Measurements from ENCODE around the gene VENTX. TPM values are rescaled to one million over a fixed set of nuclear protein-coding genes. Genes with fewer than 3 reads are reported as not detected.
"Not testable (repeated sequence)": the region's sequence is repeated elsewhere in the genome, so short reads cannot be mapped to it uniquely, and the experiment has no call there.

Gene VENTX
- total RNA-seq, 4 donors from 2014 or later: 0.17 to 2.3 (median 0.21) TPM; not detected in 1

DNA sequence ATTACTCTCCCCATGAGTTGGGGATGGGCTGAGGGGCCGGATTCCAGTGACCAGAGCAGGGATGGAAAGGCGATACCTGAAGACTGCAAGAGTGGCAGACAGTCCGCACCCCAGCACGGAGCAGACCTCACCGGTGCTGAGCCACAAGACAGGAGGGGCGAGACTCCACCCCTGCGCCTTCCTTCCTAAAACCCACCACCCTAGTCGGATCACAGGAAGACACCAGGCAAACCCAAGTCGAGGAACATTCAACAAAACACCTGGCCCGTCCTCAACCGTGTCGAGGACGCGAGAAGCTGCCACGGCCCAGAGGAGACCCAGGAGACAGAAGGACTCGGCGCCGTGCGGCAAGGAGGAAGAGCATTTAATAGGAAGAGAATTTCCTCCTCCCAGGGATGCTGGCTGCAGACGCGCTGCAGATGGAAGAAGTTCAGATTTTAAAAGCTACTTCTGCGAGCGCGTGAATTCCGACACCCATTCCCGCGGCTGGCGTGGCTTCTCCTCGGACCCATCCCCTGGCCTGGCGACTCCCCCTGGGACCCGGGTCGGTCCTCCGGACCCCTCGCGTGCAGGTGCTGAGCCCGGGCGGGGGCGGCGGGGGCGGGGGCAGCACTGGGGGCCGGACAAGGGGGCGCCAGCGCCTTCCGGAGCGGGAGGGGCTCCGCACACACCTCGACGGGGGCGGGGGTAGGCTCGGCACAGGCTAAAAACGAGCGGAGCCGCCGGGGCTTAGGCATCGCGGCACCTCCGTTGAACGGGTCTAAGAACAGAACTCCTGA is 8.2 kb upstream of the VENTX start:
- H3K9me3 ChIP-seq: no peaks in the 10 kb centered on the region
- TF ChIP-seq EP300 (IDR thresholded peaks at IDR 0.05): no peak
- H3K27ac ChIP-seq: no peak overlapping the region
- peaks cover 16% of the 10 kb centered on the region for H3K4me1 ChIP-seq
- DNase-seq (ENCODE audit: low spot score in 2 of 2): no peak
- peaks cover 100% of the 10 kb centered on the region for H3K27me3 ChIP-seq
- 9% methylated on average over 27 of the region's 58 CpGs for WGBS
- H3K36me3 ChIP-seq: no peaks in the 10 kb centered on the region
- peak overlapping the region; percentile 30 for H3K4me3 ChIP-seq

DNA sequence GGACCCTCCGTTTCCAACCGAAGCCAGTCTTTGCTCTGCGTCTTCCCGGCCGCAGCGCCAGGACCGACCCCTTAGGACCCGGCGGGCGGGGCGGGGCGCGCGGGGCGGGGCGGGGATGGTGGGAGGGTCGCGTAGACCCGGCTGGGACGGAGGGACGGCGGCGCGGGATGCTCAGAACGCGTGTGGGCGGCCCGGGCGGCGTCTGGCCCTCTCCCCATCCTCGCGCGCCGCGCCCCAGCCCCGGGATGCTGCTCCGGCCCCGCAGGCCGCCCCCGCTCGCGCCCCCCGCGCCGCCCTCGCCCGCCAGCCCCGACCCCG is 7.7 kb upstream of the VENTX start, which contains the start of gene UTF1:
Gene UTF1 (plus strand): TSS at position 174 of the 318 bp plus-strand sequence. CDS start 72 bp downstream, at position 246.
- H3K4me1 ChIP-seq: peaks cover 16% of the 10 kb centered on the region
- WGBS: no CpG with 5 or more reads among the region's 49 CpGs
- H3K9me3 ChIP-seq: no peaks in the 10 kb centered on the region
- H3K4me3 ChIP-seq: peak within 1 kb of the TSS; percentile 30
- TF ChIP-seq, protein P1, sequence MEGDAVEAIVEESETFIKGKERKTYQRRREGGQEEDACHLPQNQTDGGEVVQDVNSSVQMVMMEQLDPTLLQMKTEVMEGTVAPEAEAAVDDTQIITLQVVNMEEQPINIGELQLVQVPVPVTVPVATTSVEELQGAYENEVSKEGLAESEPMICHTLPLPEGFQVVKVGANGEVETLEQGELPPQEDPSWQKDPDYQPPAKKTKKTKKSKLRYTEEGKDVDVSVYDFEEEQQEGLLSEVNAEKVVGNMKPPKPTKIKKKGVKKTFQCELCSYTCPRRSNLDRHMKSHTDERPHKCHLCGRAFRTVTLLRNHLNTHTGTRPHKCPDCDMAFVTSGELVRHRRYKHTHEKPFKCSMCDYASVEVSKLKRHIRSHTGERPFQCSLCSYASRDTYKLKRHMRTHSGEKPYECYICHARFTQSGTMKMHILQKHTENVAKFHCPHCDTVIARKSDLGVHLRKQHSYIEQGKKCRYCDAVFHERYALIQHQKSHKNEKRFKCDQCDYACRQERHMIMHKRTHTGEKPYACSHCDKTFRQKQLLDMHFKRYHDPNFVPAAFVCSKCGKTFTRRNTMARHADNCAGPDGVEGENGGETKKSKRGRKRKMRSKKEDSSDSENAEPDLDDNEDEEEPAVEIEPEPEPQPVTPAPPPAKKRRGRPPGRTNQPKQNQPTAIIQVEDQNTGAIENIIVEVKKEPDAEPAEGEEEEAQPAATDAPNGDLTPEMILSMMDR (IDR thresholded peaks at IDR 0.05): no peak
- no peak for TF ChIP-seq POLR2A (IDR thresholded peaks at IDR 0.05)
- no peak within 1 kb of the TSS for H3K27ac ChIP-seq
- no peak for DNase-seq (ENCODE audit: low spot score in 2 of 2)
- peaks cover 100% of the 10 kb centered on the region for H3K27me3 ChIP-seq
- no peaks in the 10 kb centered on the region for H3K36me3 ChIP-seq

DNA sequence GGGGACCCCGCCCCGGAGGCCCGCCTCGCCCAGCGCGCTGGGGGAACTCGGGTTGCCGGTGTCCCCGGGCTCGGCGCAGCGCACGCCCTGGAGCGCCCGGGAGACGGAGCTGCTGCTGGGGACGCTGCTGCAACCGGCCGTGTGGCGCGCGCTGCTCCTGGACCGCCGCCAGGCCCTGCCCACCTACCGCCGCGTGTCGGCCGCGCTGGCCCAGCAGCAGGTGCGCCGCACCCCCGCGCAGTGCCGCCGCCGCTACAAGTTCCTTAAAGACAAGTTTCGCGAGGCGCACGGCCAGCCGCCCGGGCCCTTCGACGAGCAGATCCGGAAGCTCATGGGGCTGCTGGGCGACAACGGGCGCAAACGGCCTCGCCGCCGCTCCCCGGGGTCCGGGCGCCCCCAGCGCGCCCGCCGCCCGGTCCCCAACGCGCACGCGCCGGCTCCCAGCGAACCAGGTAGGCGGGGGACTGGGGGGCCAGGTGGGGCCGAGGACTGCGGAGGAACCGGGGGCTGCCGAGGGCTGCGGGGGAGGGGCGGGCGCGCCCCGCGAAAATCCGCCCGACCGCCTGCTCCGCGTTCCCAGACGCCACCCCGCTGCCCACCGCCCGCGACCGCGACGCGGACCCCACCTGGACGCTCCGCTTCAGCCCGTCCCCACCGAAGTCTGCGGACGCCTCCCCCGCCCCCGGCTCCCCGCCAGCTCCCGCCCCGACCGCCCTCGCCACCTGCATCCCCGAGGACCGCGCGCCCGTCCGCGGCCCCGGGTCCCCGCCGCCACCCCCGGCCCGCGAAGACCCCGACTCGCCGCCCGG is 7.1 kb upstream of the VENTX start:
- Histone ChIP-seq H3K27me3 (peaks cover 100% of the 10 kb centered on the region), H3K4me3 (peak overlapping the region; percentile 30), H3K9me3 (no peaks in the 10 kb centered on the region), H3K36me3 (no peaks in the 10 kb centered on the region), H3K4me1 (peaks cover 22% of the 10 kb centered on the region), H3K27ac (no peak overlapping the region)
- no CpG with 5 or more reads among the region's 122 CpGs for WGBS
- TF ChIP-seq POLR2AphosphoS5 (IDR thresholded peaks at IDR 0.05): no peak
- TF ChIP-seq, protein P1 (IDR thresholded peaks at IDR 0.05): no peak
- DNase-seq (ENCODE audit: low spot score in 2 of 2): no peak

DNA sequence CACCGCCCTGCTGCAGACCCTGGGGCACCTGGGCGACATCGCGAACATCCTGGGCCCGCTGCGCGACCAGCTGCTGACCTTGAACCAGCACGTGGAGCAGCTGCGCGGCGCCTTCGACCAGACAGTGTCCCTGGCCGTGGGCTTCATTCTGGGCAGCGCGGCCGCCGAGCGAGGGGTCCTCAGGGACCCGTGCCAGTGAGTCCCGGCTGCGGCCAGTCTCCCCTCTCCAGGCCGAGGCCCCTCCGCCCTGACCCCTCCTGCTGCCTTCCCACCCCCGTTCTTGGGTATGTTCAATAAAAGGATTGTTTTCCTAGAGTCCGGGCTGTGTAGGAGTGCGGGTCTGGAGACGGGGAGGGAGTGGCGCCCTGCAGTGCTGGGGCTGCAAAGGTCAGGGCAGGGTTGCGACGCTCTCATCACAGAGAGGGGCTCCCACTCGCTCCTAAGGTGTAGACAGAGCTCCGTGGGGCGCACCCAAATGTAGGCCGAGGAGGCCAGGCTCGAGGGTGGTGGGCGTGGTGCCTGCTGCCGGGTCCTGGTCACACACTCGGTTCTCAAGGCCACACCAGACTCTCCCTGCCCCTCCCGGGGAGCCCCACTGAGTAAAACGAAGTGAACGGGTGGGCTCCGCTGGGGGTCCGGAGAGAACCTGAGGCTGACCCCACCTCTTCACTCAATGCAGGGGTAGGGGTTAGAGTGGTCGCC is 6.3 kb upstream of the VENTX start:
- TF ChIP-seq POLR2A (IDR thresholded peaks at IDR 0.05): no peak
- TF ChIP-seq, protein P1 (IDR thresholded peaks at IDR 0.05): no peak
- TF ChIP-seq POLR2AphosphoS5 (IDR thresholded peaks at IDR 0.05): no peak
- TF ChIP-seq EP300 (IDR thresholded peaks at IDR 0.05): no peak
- no peak for DNase-seq (ENCODE audit: low spot score in 2 of 2)
- peaks cover 100% of the 10 kb centered on the region for H3K27me3 ChIP-seq
- WGBS: 32% methylated on average over 15 of the region's 44 CpGs
- no peak overlapping the region for H3K4me3 ChIP-seq
- no peaks in the 10 kb centered on the region for H3K36me3 ChIP-seq
- no peak overlapping the region for H3K27ac ChIP-seq
- H3K9me3 ChIP-seq: no peaks in the 10 kb centered on the region
- peaks cover 30% of the 10 kb centered on the region for H3K4me1 ChIP-seq

DNA sequence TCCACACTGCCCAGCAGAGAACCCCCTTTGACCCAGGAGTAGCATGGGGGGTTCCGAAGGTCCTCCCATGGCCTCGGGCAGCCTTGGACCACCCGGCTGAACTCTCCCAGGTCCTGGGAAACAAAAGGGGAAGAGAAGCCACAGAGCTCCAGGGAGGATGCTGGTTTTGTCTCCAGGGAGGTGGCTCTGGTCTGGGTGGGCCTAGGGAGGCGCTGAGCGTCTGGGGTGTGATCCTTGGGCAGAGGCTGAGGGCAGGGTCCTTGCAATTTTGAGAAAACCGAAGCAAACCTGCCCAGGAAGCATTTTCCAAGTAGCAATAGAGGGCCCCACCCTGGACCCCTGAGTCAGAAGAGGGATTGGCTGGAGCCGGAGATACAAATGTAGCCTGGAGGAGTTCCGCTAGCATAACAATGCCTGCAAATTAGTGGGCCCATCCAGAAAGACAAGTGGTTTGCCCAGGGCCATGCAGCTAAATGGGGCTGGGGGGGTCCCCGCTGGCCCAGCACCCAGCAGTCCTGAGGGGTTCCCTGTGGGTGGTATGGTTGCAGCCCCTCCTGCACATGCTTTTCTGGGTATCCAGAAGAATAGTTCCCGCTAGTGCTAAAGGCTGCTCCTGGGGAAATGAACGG is 5.6 kb upstream of the VENTX start:
- peaks cover 100% of the 10 kb centered on the region for H3K27me3 ChIP-seq

DNA sequence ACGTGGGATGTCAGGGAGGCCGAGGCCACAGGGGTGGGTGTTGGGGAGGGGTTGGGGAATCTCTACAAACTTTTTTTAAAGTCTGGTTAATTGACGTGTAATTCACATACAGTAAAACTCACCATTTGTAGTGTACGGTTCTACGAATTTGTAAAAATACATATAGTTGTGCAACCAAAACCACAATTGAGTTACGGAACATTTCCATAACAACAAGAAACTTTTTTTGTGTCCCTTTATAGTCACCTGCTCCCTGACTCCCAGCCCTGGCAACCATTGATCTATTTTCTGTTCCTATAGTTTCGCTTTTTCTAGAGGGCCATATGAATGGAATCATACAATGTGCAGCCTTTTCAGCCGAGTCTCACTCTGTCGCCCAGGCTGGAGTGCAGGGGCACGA is 2.9 kb upstream of the VENTX start:
- not testable (repeated sequence) for H3K36me3 ChIP-seq; H3K27ac ChIP-seq; H3K4me3 ChIP-seq; DNase-seq (ENCODE audit: low spot score in 2 of 2); H3K9me3 ChIP-seq
- peaks cover 44% of the 10 kb centered on the region for H3K4me1 ChIP-seq
- peaks cover 100% of the 10 kb centered on the region for H3K27me3 ChIP-seq
- WGBS: 58% methylated on average over 9 of the region's 10 CpGs

More for the DNA sequence above, 5.6 kb upstream of the VENTX start:
- DNase-seq (ENCODE audit: low spot score in 2 of 2): no peak
- no peaks in the 10 kb centered on the region for H3K9me3 ChIP-seq
- 46% methylated on average over 8 of the region's 11 CpGs for WGBS
- TF ChIP-seq EP300 (IDR thresholded peaks at IDR 0.05) (no peak), POLR2AphosphoS5 (IDR thresholded peaks at IDR 0.05) (no peak), POLR2A (IDR thresholded peaks at IDR 0.05) (no peak)
- TF ChIP-seq, protein P1 (IDR thresholded peaks at IDR 0.05): no peak
- H3K4me3 ChIP-seq: no peak overlapping the region
- peaks cover 36% of the 10 kb centered on the region for H3K4me1 ChIP-seq
- no peak overlapping the region for H3K27ac ChIP-seq
- no peaks in the 10 kb centered on the region for H3K36me3 ChIP-seq

All from suprapubic skin (tissue), 4 donors.